AG09309 (cell line): ENCODE measurements around the gene ASB2.

Experiments used
- DNase-seq: peaks from one replicate; pipeline ENCODE4 v3.0.0-alpha.2; 2010; ENCODE audit warnings: low read depth
- H3K4me3 ChIP-seq: 2 replicates; pipeline ENCODE4 v1.5.1; 2011; ENCODE audit warnings: mild to moderate bottlenecking, low read depth, low read length, moderate library complexity; ENCODE audit not compliant: control insufficient read depth
- TF ChIP-seq, protein P1 (sequence below): IDR thresholded peaks from 2 replicates; pipeline ENCODE4 v1.5.1; 2011; ENCODE audit warnings: mild to moderate bottlenecking, low read depth, low read length, inconsistent platforms; ENCODE audit not compliant: insufficient read depth, control insufficient read depth; ENCODE audit errors: missing control alignments

Gene ASB2

DNA sequence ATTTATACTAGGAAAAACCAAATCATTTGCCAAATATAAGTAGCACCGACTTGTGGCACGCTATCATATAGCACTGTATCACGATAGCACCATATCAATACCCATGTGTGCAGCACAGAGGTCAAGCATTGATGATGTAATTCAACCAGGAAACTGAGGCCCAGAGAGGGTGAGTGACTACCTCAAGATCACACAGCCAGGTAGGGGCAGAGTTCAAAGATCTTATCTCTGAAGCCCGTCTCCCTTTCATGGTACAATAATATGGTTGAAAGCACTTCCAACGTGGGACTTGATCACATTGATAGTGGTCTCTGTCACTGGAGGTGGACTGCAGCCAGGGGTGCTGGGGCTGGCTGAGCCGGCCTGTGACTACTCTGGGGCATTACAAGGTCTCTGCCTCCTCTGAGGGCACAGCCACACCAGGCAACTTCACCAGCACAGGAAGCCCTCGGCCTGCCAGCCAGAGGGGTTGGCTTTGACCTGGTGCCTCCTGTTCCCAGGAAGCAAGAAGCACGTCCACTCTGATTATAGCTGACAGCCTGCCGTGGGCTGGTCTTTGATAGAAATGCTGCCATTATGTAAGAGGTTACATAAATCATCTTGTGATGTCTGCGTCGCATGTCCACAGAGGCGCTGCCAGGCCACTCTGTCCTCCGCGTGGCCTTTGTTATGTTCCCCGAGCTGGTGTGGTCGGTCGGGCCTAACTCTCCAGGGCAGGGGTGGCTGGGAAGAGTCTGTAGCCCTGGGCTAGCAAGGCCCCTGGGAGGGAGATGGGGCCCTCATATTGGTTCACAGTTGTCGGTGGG lies 55.2 kb downstream of the ASB2 start:
- TF ChIP-seq, protein P1, sequence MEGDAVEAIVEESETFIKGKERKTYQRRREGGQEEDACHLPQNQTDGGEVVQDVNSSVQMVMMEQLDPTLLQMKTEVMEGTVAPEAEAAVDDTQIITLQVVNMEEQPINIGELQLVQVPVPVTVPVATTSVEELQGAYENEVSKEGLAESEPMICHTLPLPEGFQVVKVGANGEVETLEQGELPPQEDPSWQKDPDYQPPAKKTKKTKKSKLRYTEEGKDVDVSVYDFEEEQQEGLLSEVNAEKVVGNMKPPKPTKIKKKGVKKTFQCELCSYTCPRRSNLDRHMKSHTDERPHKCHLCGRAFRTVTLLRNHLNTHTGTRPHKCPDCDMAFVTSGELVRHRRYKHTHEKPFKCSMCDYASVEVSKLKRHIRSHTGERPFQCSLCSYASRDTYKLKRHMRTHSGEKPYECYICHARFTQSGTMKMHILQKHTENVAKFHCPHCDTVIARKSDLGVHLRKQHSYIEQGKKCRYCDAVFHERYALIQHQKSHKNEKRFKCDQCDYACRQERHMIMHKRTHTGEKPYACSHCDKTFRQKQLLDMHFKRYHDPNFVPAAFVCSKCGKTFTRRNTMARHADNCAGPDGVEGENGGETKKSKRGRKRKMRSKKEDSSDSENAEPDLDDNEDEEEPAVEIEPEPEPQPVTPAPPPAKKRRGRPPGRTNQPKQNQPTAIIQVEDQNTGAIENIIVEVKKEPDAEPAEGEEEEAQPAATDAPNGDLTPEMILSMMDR, result no peak

GRCh38 chr14:93917141-93917540 lies 59.2 kb downstream of the ASB2 start:
- no peak overlapping the region for H3K4me3 ChIP-seq
- TF ChIP-seq, protein P1, result no peak
- no peak for DNase-seq

More for the DNA sequence above, 55.2 kb downstream of the ASB2 start:
- no peak for DNase-seq
- no peak overlapping the region for H3K4me3 ChIP-seq

DNA sequence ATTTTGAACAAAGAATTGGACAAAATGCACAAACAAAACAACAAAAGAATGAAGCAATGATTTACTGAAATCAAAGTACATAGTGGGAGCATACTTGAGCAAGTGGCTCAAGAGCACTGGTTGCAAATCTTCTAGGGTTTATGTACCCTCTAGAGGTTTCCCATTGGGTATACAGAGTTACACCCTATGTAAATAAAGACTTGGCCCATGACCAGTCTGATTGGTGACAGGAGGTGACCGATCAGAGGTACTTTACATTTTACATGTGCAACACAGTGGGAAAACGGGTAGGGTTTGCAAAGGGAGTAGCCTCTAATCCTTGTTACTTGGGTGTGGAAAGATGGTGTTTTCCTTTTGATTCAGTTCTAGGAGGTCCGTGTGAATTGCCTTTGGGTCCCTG lies 59.9 kb downstream of the ASB2 start:
- TF ChIP-seq, protein P1, result no peak
- no peak for DNase-seq
- H3K4me3 ChIP-seq, result no peak overlapping the region

DNA sequence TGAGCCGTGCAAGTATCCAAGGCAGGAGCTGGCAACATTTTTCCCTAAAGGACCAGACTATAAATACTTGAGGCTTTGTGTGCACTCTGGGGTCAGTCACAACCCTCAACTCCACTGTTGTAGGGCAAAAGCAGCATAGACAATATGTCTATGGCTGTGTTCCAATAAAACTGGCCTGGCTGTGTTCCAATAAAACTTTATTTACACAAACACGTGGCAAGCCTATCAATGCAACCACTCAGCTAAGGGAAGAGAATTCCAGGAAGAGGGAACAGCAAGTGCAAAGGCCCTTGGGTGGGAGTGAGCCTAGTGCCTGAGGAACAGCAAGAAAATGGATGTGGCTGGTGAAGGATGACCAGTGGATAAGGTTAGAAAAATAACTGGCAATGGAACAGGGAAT lies 60.6 kb downstream of the ASB2 start:
- TF ChIP-seq, protein P1, result no peak
- H3K4me3 ChIP-seq, result no peak overlapping the region
- DNase-seq, result no peak

GRCh38 chr14:93915070-93915705 lies 61.2 kb downstream of the ASB2 start:
- TF ChIP-seq, protein P1, result no peak
- H3K4me3 ChIP-seq, result no peak overlapping the region
- no peak for DNase-seq

GRCh38 chr14:93914278-93914677 lies 62.1 kb downstream of the ASB2 start:
- no peak for DNase-seq
- TF ChIP-seq, protein P1, result no peak
- H3K4me3 ChIP-seq, result no peak overlapping the region
